HG03280 (cell line): ENCODE results near the gene FRMD4B.
"Not testable (repeated sequence)": the region's sequence is repeated elsewhere in the genome, so short reads cannot be mapped to it uniquely, and the experiment has no call there.

ENCODE experiments used
- ATAC-seq: cut with Tn5 transposase; IDR thresholded peaks from one replicate; pipeline ENCODE4 v1.9.1; 2021; ENCODE audit warnings: mild to moderate bottlenecking, moderate library complexity; ENCODE audit not compliant: unreplicated experiment

FRMD4B gene

GRCh38 chr3:69325151-69325550 lies 60.7 kb downstream of the FRMD4B start:
- ATAC-seq, result no peak

GRCh38 chr3:69324362-69325025 lies 61.4 kb downstream of the FRMD4B start:
- no peak for ATAC-seq

- no peak for ATAC-seq
Observed at GRCh38 chr3:69323941-69324340, 61.9 kb downstream of the FRMD4B start.

- not testable (repeated sequence) for ATAC-seq
Observed at GRCh38 chr3:69322512-69322911, 63.4 kb downstream of the FRMD4B start.

GRCh38 chr3:69322158-69322509 lies 63.8 kb downstream of the FRMD4B start:
- no peak for ATAC-seq

- no peak for ATAC-seq
Observed at GRCh38 chr3:69321301-69322157, 64.4 kb downstream of the FRMD4B start.

- ATAC-seq, result peak; percentile 54
Observed at GRCh38 chr3:69320871-69321271, 65.0 kb downstream of the FRMD4B start.

GRCh38 chr3:69319652-69320051 lies 66.2 kb downstream of the FRMD4B start:
- ATAC-seq, result no peak

- no peak for ATAC-seq
Observed at GRCh38 chr3:69318410-69318809, 67.5 kb downstream of the FRMD4B start.

GRCh38 chr3:69313251-69313650 lies 72.6 kb downstream of the FRMD4B start:
- ATAC-seq, result no peak

- ATAC-seq, result no peak
Observed at GRCh38 chr3:69309814-69310213, 76.1 kb downstream of the FRMD4B start.

GRCh38 chr3:69306239-69307185 lies 79.4 kb downstream of the FRMD4B start:
- ATAC-seq, result peak; percentile 98

GRCh38 chr3:69305011-69305410 lies 80.9 kb downstream of the FRMD4B start:
- ATAC-seq, result no peak

- no peak for ATAC-seq
Observed at GRCh38 chr3:69304396-69304795, 81.5 kb downstream of the FRMD4B start.

- ATAC-seq, result no peak
Observed at GRCh38 chr3:69300296-69300695, 85.6 kb downstream of the FRMD4B start.

GRCh38 chr3:69299344-69299743 lies 86.5 kb downstream of the FRMD4B start:
- no peak for ATAC-seq

- no peak for ATAC-seq
Observed at GRCh38 chr3:69297501-69297900, 88.4 kb downstream of the FRMD4B start.

GRCh38 chr3:69296995-69297394 lies 88.9 kb downstream of the FRMD4B start:
- no peak for ATAC-seq

GRCh38 chr3:69294014-69294766 lies 91.7 kb downstream of the FRMD4B start:
- ATAC-seq, result no peak

GRCh38 chr3:69292959-69293574 lies 92.8 kb downstream of the FRMD4B start:
- ATAC-seq, result no peak
